SK-N-MC (cell line): ENCODE results near the gene TAX1BP1.

Source experiments
- EZH2 ChIP-seq: fragments of 200-600 bp; sonication (generic); IDR thresholded peaks from one replicate; pipeline ENCODE4 v1.6.1; 2017; ENCODE audit warnings: antibody characterized with exemption
- FOXP2 ChIP-seq: optimal IDR thresholded peaks from 2 replicates; pipeline ENCODE3; 2011; ENCODE audit warnings: mild to moderate bottlenecking, moderate library complexity; ENCODE audit not compliant: insufficient read depth; ENCODE audit errors: extremely low read length, control extremely low read depth
- POLR2AphosphoS5 ChIP-seq: IDR thresholded peaks from 2 replicates; pipeline ENCODE4 v1.6.1; 2012; ENCODE audit warnings: mild to moderate bottlenecking, low read depth, low read length, borderline replicate concordance

- TF ChIP-seq EZH2, result no peak
- TF ChIP-seq POLR2AphosphoS5, result no peak
- TF ChIP-seq FOXP2, result no peak
Observed at GRCh38 chr7:27836536-27836935, 96.6 kb downstream of the TAX1BP1 start.
